IPS-15b (cell line): ENCODE data around the gene ZC3H12D.

Source experiments
- H3K27me3 ChIP-seq: one replicate; pipeline ENCODE4 v1.6.1; 2013; ENCODE audit warnings: low read length; ENCODE audit not compliant: control insufficient read depth, insufficient read depth
- H3K36me3 ChIP-seq: one replicate; pipeline ENCODE4 v1.6.1; 2013; ENCODE audit warnings: low read length; ENCODE audit not compliant: control insufficient read depth, insufficient read depth
- H3K4me1 ChIP-seq: one replicate; pipeline ENCODE4 v1.6.1; 2013; ENCODE audit warnings: mild to moderate bottlenecking, low read length; ENCODE audit not compliant: control insufficient read depth, insufficient read depth
- H3K4me3 ChIP-seq: one replicate; pipeline ENCODE4 v1.5.1; 2013; ENCODE audit warnings: low read depth, low read length
- H3K9ac ChIP-seq: one replicate; pipeline ENCODE4 v1.6.1; 2013; ENCODE audit warnings: low read depth, mild to moderate bottlenecking, low read length
- H3K9me3 ChIP-seq: one replicate; pipeline ENCODE4 v1.6.1; 2013; ENCODE audit warnings: mild to moderate bottlenecking, low read length; ENCODE audit not compliant: control insufficient read depth, insufficient read depth

The ZC3H12D gene

DNA sequence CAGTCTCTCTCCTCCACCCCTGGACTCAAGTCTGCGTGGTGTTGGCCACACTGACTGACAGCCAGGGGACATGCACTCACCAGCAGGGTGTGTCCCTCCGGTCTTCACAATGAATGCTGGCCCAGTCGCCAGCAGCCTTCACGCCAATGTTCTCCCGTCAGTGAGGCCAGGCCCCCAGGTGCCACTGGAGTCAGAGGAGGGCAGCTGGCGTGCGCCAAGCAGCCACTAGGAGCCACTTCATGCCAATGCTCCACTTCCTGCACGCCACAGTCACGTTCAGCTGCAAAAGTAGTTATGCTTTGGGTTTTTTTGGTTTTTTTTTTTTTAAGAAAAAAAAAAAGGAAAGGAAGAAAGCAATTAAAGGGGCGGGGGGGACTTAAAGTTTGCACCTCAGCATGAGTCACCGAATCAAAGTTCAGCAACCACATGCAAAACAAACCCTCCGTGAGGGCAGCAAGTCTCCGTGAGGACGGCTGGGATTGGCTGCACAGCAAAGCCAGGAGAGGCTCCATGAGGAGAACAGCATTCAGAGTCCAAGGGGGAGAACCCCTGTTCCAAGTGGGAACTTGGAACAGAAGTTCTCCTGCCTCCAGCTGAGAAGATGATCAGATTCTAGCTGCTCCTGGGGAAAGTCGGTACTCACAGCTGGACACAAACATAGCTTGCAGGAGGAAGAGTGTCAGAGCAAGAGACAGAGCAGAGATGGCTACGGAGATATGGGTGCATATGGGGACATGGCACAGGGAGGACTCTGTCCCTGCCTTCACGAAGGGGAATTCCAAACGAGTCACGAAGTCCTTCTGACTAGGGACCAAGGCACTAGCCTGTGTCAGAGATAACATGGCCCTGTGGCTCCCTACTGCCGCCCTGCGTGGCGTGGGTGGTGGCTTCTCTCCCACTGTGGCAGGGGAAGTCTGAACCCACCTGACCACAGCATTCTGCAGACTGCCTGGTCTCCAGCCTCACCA is at the start of gene ZC3H12D:
TSS of gene ZC3H12D (minus strand) at position 282 of the 968 bp plus-strand sequence. CDS start 10,471 bp downstream, outside the sequence.
- no peaks in the 10 kb centered on the region for H3K27me3 ChIP-seq
- H3K4me1 ChIP-seq: no peaks in the 10 kb centered on the region
- H3K9me3 ChIP-seq: no peaks in the 10 kb centered on the region
- no peaks in the 10 kb centered on the region for H3K36me3 ChIP-seq
- no peak within 1 kb of the TSS for H3K4me3 ChIP-seq
- H3K9ac ChIP-seq: no peak within 1 kb of the TSS

- peaks cover 15% of the 10 kb centered on the region for H3K36me3 ChIP-seq
Measured at GRCh38 chr6:149529650-149530049, 44.8 kb upstream of the ZC3H12D start.

GRCh38 chr6:149515494-149515893 is 30.7 kb upstream of the ZC3H12D start:
- no peaks in the 10 kb centered on the region for H3K27me3 ChIP-seq
- H3K4me3 ChIP-seq: no peak overlapping the region
- H3K9me3 ChIP-seq: no peaks in the 10 kb centered on the region
- H3K36me3 ChIP-seq: peaks cover 2% of the 10 kb centered on the region
- H3K4me1 ChIP-seq: no peaks in the 10 kb centered on the region
- no peak overlapping the region for H3K9ac ChIP-seq

More at GRCh38 chr6:149529650-149530049, 44.8 kb upstream of the ZC3H12D start:
- Histone ChIP-seq H3K4me3 (no peak overlapping the region), H3K9me3 (no peaks in the 10 kb centered on the region), H3K4me1 (no peaks in the 10 kb centered on the region), H3K27me3 (no peaks in the 10 kb centered on the region), H3K9ac (no peak overlapping the region)

DNA sequence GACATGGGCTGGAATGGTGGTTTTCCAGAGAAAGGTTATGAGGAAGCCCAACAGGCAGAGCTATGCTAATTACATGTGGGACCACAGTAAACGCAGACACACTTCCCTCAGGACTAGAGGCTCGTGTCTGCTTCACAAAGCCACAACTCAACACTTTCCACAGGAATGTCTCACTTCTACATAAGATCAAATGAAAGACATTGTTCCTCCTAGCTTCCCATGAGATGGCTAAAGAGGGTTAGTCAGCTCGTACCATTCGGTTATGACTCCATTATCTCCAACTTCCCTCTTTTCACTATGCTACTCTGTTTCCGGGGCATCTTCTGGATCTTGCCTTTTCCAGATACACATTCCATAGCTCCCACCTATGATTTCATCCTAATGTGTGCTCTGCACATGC is 29.1 kb upstream of the ZC3H12D start:
- Histone ChIP-seq H3K4me1 (no peaks in the 10 kb centered on the region), H3K27me3 (no peaks in the 10 kb centered on the region), H3K9me3 (no peaks in the 10 kb centered on the region), H3K4me3 (no peak overlapping the region), H3K36me3 (peaks cover 2% of the 10 kb centered on the region), H3K9ac (no peak overlapping the region)

- H3K36me3 ChIP-seq: peaks cover 2% of the 10 kb centered on the region
- no peaks in the 10 kb centered on the region for H3K4me1 ChIP-seq
- H3K4me3 ChIP-seq: no peak overlapping the region
- no peaks in the 10 kb centered on the region for H3K27me3 ChIP-seq
- H3K9me3 ChIP-seq: no peaks in the 10 kb centered on the region
- H3K9ac ChIP-seq: no peak overlapping the region
Measured at GRCh38 chr6:149510793-149511512, 26.1 kb upstream of the ZC3H12D start.

DNA sequence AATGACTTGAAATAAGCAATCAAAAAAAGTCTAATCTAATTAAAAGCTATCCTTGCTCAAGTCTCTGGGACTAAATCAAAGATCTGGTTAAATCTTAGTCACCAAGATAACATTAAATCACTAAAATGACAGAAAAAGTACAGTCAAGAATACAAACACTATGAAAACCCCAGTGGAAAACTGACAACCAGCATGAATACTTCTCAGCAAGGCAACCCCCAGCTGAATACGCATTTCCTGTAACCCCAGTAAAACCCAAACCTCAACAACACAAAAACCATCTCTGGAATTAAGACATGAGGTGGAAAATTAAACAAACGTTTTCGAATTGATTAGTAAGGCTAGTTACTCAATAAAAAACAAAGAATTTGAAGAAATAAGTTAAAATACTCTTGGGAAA is 23.7 kb upstream of the ZC3H12D start:
- Histone ChIP-seq H3K27me3 (no peaks in the 10 kb centered on the region), H3K9ac (no peak overlapping the region), H3K36me3 (peaks cover 2% of the 10 kb centered on the region), H3K4me3 (no peak overlapping the region), H3K4me1 (no peaks in the 10 kb centered on the region), H3K9me3 (no peaks in the 10 kb centered on the region)

DNA sequence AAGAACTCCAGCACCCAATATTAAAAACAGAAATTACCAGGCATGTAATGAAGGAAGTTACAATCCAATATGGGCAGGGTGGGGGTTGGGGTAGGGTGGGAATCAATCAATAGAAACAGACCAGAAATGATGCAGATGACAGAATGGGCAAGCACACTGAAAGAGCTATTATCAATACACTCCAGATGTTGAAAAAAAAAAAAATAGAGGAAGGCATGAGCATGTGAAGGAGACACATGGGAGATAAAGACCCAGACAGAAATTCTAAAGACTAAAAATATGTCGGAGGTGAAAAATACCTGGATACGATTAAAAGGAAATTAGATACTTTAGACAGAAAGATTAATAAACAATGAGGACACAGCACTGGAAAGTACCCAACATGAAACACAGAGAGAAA is 19.1 kb upstream of the ZC3H12D start:
- Histone ChIP-seq H3K4me1 (no peaks in the 10 kb centered on the region), H3K27me3 (no peaks in the 10 kb centered on the region), H3K36me3 (no peaks in the 10 kb centered on the region), H3K9me3 (no peaks in the 10 kb centered on the region), H3K9ac (no peak overlapping the region), H3K4me3 (no peak overlapping the region)

DNA sequence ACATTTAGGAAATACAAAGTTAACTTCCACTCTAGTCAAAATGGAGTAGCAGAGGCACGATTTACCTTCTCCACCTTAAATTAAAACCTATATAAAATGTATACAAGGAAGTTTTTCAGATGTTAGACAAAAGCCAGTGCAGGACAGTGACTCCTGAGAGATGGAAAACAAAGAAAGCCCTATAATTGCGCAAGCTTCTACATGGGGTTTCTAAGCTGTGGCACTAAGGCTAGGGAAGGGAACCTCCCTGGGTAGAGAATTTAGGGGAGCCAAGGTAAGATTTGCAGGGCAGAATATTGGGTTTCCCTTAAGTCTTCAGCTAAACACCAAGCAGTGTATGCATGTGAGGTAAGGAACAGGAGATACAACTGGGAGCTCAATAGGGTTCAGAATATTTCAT is 18.5 kb upstream of the ZC3H12D start:
- no peaks in the 10 kb centered on the region for H3K4me1 ChIP-seq
- H3K9me3 ChIP-seq: no peaks in the 10 kb centered on the region
- no peak overlapping the region for H3K4me3 ChIP-seq
- H3K27me3 ChIP-seq: no peaks in the 10 kb centered on the region
- H3K9ac ChIP-seq: no peak overlapping the region
- no peaks in the 10 kb centered on the region for H3K36me3 ChIP-seq

- Histone ChIP-seq H3K36me3 (no peaks in the 10 kb centered on the region), H3K4me1 (no peaks in the 10 kb centered on the region), H3K4me3 (no peak overlapping the region), H3K27me3 (no peaks in the 10 kb centered on the region), H3K9me3 (no peaks in the 10 kb centered on the region), H3K9ac (no peak overlapping the region)
Measured at GRCh38 chr6:149501768-149502167, 17.0 kb upstream of the ZC3H12D start.

DNA sequence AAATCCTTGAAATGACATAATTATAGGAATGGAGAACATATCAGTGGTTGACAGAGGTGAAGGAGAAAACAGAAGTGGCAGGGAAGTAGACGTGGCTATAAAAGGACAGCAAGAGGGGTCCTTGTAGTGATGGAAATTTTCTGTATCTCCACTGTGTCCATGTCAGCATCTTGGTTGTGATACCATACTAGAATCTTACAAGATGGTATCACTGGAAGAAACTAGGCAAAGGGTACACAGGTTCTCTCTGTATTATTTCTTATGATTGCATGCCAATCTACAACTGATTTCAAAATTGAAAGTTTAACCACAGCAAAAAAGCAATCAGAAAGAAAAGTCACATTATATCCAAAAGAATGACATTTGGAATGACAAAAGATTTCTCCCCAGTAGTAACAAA is 16.4 kb upstream of the ZC3H12D start:
- Histone ChIP-seq H3K4me1 (no peaks in the 10 kb centered on the region), H3K9me3 (no peaks in the 10 kb centered on the region), H3K27me3 (no peaks in the 10 kb centered on the region), H3K9ac (no peak overlapping the region), H3K4me3 (no peak overlapping the region), H3K36me3 (no peaks in the 10 kb centered on the region)

GRCh38 chr6:149500096-149500495 is 15.3 kb upstream of the ZC3H12D start:
- no peaks in the 10 kb centered on the region for H3K27me3 ChIP-seq
- no peaks in the 10 kb centered on the region for H3K4me1 ChIP-seq
- no peak overlapping the region for H3K4me3 ChIP-seq
- H3K36me3 ChIP-seq: no peaks in the 10 kb centered on the region
- no peak overlapping the region for H3K9ac ChIP-seq
- no peaks in the 10 kb centered on the region for H3K9me3 ChIP-seq

- no peaks in the 10 kb centered on the region for H3K27me3 ChIP-seq
- H3K4me3 ChIP-seq: no peak overlapping the region
- no peaks in the 10 kb centered on the region for H3K36me3 ChIP-seq
- H3K4me1 ChIP-seq: no peaks in the 10 kb centered on the region
- no peak overlapping the region for H3K9ac ChIP-seq
- H3K9me3 ChIP-seq: no peaks in the 10 kb centered on the region
Measured at GRCh38 chr6:149499066-149499465, 14.3 kb upstream of the ZC3H12D start.
